ENCODE data around the gene PRKAR2B. TPM values are rescaled to one million over a fixed set of nuclear protein-coding genes. Genes with fewer than 3 reads are reported as not detected.

PRKAR2B gene
- polyA plus RNA-seq, 1 of the 3 experiments (the other 2 are of a cell fraction) = 17.3 TPM

GRCh38 chr7:107158028-107158427 lies 113.5 kb downstream of the PRKAR2B start:
- DNase-seq = no peak
- TF ChIP-seq ZBTB33 (IDR thresholded peaks at IDR 0.05; ENCODE audit: borderline replicate concordance, low read depth) (no peak), FOXJ3 (CRISPR knock-in tag; IDR thresholded peaks at IDR 0.05) (no peak)
- Histone ChIP-seq H3K27me3 (ENCODE audit: insufficient read depth) (no peaks in the 10 kb centered on the region), H3K4me2 (no peak overlapping the region), H4K20me1 (ENCODE audit: insufficient read depth) (no peaks in the 10 kb centered on the region), H3K27ac (ENCODE audit: low read depth in 2 of 2, low read length in 1 of 2) (no peak overlapping the region), H3K4me1 (ENCODE audit: control insufficient read depth in 1 of 2, insufficient read depth in 2 of 2, low read depth in 1 of 2, low read length in 1 of 2) (peaks cover 0 to 7% of the 10 kb centered on the region in 2 experiments; a peak in 1 of 4 replicates), H3K9me2 (no peaks in the 10 kb centered on the region), H3K79me2 (ENCODE audit: insufficient read depth) (no peaks in the 10 kb centered on the region), H3K36me3 (replicated peaks in 1 of 2; ENCODE audit: control insufficient read depth in 1 of 2, insufficient read depth in 2 of 2, low read length in 1 of 2) (peaks cover 26 to 40% of the 10 kb centered on the region in 2 experiments), H3F3A (replicated peaks; ENCODE audit: insufficient read depth) (no peaks in the 10 kb centered on the region), H3K9ac (no peak overlapping the region), H2AFZ (ENCODE audit: low read depth) (no peak overlapping the region), H3K9me3 (no peaks in the 10 kb centered on the region), H3K4me3 (ENCODE audit: low read depth in 2 of 2, low read length in 1 of 2) (no peak overlapping the region)
- 86% methylated on average over 2 of the region's 2 CpGs for WGBS (ENCODE audit: low lambda C conversion rate)
- CTCF ChIA-PET = no interaction called here
- POLR2A ChIA-PET = no interaction called here

GRCh38 chr7:107160389-107160788 lies 115.9 kb downstream of the PRKAR2B start:
- Histone ChIP-seq H3K79me2 (ENCODE audit: insufficient read depth) (no peaks in the 10 kb centered on the region), H3F3A (replicated peaks; ENCODE audit: insufficient read depth) (no peaks in the 10 kb centered on the region), H3K4me3 (ENCODE audit: low read depth in 2 of 2, low read length in 1 of 2) (no peak overlapping the region), H3K27me3 (ENCODE audit: insufficient read depth) (no peaks in the 10 kb centered on the region), H3K36me3 (replicated peaks in 1 of 2; ENCODE audit: control insufficient read depth in 1 of 2, insufficient read depth in 2 of 2, low read length in 1 of 2) (peaks cover 20 to 36% of the 10 kb centered on the region in 2 experiments), H3K4me2 (no peak overlapping the region), H3K4me1 (ENCODE audit: control insufficient read depth in 1 of 2, insufficient read depth in 2 of 2, low read depth in 1 of 2, low read length in 1 of 2) (peaks cover 0 to 7% of the 10 kb centered on the region in 2 experiments; a peak in 1 of 4 replicates), H3K9ac (no peak overlapping the region), H4K20me1 (ENCODE audit: insufficient read depth) (no peaks in the 10 kb centered on the region), H3K9me3 (no peaks in the 10 kb centered on the region), H3K27ac (ENCODE audit: low read depth in 2 of 2, low read length in 1 of 2) (no peak overlapping the region), H3K9me2 (no peaks in the 10 kb centered on the region), H2AFZ (ENCODE audit: low read depth) (no peak overlapping the region)
- POLR2A ChIA-PET = interaction anchor here (0.6 kb wide), 1 partner anchor 38 kb away, joined by 3 read pairs; no protein-coding TSS in a partner anchor
- CTCF ChIA-PET = interaction anchor here (1.0 kb wide), 1 partner anchor 13 kb away, joined by 3 read pairs; no protein-coding TSS in a partner anchor
- no peak for TF ChIP-seq MXI1 (IDR thresholded peaks at IDR 0.05; ENCODE audit: low read depth, low read length)
- no peak for TF ChIP-seq ELF1 (IDR thresholded peaks at IDR 0.05)
- TF ChIP-seq REST (IDR thresholded peaks at IDR 0.05; ENCODE audit: low read depth, low read length) = no peak
- TF ChIP-seq NRF1 (IDR thresholded peaks at IDR 0.05; ENCODE audit: low read depth, low read length) = no peak
- no peak for TF ChIP-seq RFX5 (IDR thresholded peaks at IDR 0.05; ENCODE audit: low read length)
- no peak for TF ChIP-seq IRF3 (IDR thresholded peaks at IDR 0.05; ENCODE audit: low read depth, low read length)
- TF ChIP-seq USF1 (IDR thresholded peaks at IDR 0.05; ENCODE audit: borderline replicate concordance, low read depth) = no peak
- no peak for TF ChIP-seq RXRA (IDR thresholded peaks at IDR 0.05; ENCODE audit: borderline replicate concordance, low read depth)
- TF ChIP-seq CHD2 (IDR thresholded peaks at IDR 0.05; ENCODE audit: low read length, partially characterized antibody) = no peak
- no peak for TF ChIP-seq TEAD4 (IDR thresholded peaks at IDR 0.05; ENCODE audit: borderline replicate concordance, insufficient read depth)
- TF ChIP-seq SMC3 (IDR thresholded peaks at IDR 0.05; ENCODE audit: low read depth, low read length) = no peak
- no peak for TF ChIP-seq RAD21 (IDR thresholded peaks at IDR 0.05; ENCODE audit: low read length)
- TF ChIP-seq FOXM1 (IDR thresholded peaks at IDR 0.05; ENCODE audit: low read depth) = no peak
- no peak for TF ChIP-seq JUND (IDR thresholded peaks at IDR 0.05)
- no peak for TF ChIP-seq NFIC (IDR thresholded peaks at IDR 0.05; ENCODE audit: borderline replicate concordance)
- TF ChIP-seq TAF1 (IDR thresholded peaks at IDR 0.05; ENCODE audit: borderline replicate concordance, low read depth, low read length) = no peak
- WGBS (ENCODE audit: low lambda C conversion rate) = 90% methylated on average over 2 of the region's 2 CpGs
- DNase-seq = no peak

Data from SK-N-SH (cell line).